GM12801 (cell line): ENCODE results near the gene ELFN1.

ENCODE experiments used
- CTCF ChIP-seq: IDR thresholded peaks from one replicate; pipeline ENCODE4 v1.5.1; 2011; ENCODE audit warnings: control low read depth; ENCODE audit not compliant: insufficient read length; ENCODE audit errors: extremely low read depth

Gene ELFN1

DNA sequence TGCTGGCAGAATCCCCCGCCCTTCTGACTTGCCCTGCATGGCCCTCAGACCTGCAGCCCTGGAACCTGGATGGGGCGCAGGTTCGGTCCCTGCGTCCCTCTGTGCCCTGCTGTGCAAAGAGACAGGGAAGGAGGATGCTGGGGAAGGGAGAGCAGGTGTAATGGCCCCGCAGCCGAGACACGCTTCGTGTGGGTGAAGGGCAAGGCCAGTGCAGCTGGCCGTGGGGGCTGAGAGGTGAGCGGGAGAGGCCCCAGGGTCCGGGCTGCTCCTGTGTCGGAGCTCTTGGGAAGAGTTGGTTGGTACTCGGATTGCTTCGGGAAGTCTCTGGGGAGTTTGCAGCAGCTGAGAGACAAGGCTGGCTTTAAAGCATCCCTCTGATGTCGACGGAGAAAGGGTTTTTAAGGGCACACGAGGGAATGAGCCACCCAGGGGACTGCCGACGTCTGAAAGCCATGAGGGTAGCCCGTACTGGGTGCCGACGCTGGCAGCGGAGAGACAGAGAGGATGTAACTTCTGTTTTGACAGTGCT, 6.5 kb downstream of the ELFN1 start:
- TF ChIP-seq CTCF = no peak

GRCh38 chr7:1677206-1678080, 7.4 kb downstream of the ELFN1 start:
- TF ChIP-seq CTCF = no peak

GRCh38 chr7:1678081-1678543, 8.0 kb downstream of the ELFN1 start:
- no peak for TF ChIP-seq CTCF

- TF ChIP-seq CTCF = no peak
Observed at GRCh38 chr7:1678571-1679325, 8.7 kb downstream of the ELFN1 start.

GRCh38 chr7:1679326-1679965, 9.4 kb downstream of the ELFN1 start:
- no peak for TF ChIP-seq CTCF

- TF ChIP-seq CTCF = no peak
Observed at GRCh38 chr7:1679966-1680730, 10.1 kb downstream of the ELFN1 start.
